SK-N-MC (cell line): Measurements from ENCODE around the gene PAOX.

ENCODE experiments used
- EZH2 ChIP-seq: fragments of 200-600 bp; sonication (generic); IDR thresholded peaks from one replicate; pipeline ENCODE4 v1.6.1; 2017; ENCODE audit warnings: antibody characterized with exemption
- FOXP2 ChIP-seq: optimal IDR thresholded peaks from 2 replicates; pipeline ENCODE3; 2011; ENCODE audit warnings: mild to moderate bottlenecking, moderate library complexity; ENCODE audit not compliant: insufficient read depth; ENCODE audit errors: extremely low read length, control extremely low read depth
- POLR2AphosphoS5 ChIP-seq: IDR thresholded peaks from 2 replicates; pipeline ENCODE4 v1.6.1; 2012; ENCODE audit warnings: mild to moderate bottlenecking, low read depth, low read length, borderline replicate concordance

- no peak for TF ChIP-seq POLR2AphosphoS5
- no peak for TF ChIP-seq EZH2
- no peak for TF ChIP-seq FOXP2
Observed at GRCh38 chr10:133364645-133365431, 14.2 kb upstream of the PAOX start.
